Measurements from ENCODE around the gene PPP1R14D. TPM values are rescaled to one million over a fixed set of nuclear protein-coding genes. Genes with fewer than 3 reads are reported as not detected.

PPP1R14D gene
- total RNA-seq, 1 experiment from 2014 or later = 0.65 TPM

GRCh38 chr15:40767838-40768500, 60.5 kb downstream of the PPP1R14D start:
- no peaks in the 10 kb centered on the region for H3K27me3 ChIP-seq (ENCODE audit: insufficient read depth, low read depth)
- H2AFZ ChIP-seq = no peak overlapping the region
- no peaks in the 10 kb centered on the region for H3K79me2 ChIP-seq (ENCODE audit: low read depth)
- no peaks in the 10 kb centered on the region for H3K9me3 ChIP-seq (ENCODE audit: insufficient read depth, low read depth)
- H3K4me3 ChIP-seq = no peak overlapping the region
- H3K4me2 ChIP-seq = peak overlapping the region; percentile 77; the same call in 1 of the 2 replicates
- H3K4me1 ChIP-seq (replicated peaks; ENCODE audit: insufficient read depth) = peaks cover 58% of the 10 kb centered on the region
- H3K36me3 ChIP-seq (ENCODE audit: low read depth) = no peaks in the 10 kb centered on the region
- no peak for DNase-seq
- ChIA-PET POLR2A (ENCODE audit: unreplicated experiment) (no interaction called here), CTCF (no interaction called here)
- H3K27ac ChIP-seq = peak overlapping the region; percentile 83
- TF ChIP-seq EZH2 (IDR thresholded peaks at IDR 0.05; ENCODE audit: low read depth) (no peak), CTCF (conservative IDR thresholded peaks at IDR 0.05) (no peak)
- BruUV-seq (replicated peaks) = no TSS peak
- intact Hi-C loops (cut with micrococcal nuclease; ENCODE audit: unreplicated experiment) = no loop called here
- H4K20me1 ChIP-seq (ENCODE audit: insufficient read depth) = no peaks in the 10 kb centered on the region
- no peaks in the 10 kb centered on the region for H3K9me2 ChIP-seq (ENCODE audit: insufficient read depth)
- peaks cover 47% of the 10 kb centered on the region for H3F3A ChIP-seq (ENCODE audit: insufficient read depth, low read depth)

DNA sequence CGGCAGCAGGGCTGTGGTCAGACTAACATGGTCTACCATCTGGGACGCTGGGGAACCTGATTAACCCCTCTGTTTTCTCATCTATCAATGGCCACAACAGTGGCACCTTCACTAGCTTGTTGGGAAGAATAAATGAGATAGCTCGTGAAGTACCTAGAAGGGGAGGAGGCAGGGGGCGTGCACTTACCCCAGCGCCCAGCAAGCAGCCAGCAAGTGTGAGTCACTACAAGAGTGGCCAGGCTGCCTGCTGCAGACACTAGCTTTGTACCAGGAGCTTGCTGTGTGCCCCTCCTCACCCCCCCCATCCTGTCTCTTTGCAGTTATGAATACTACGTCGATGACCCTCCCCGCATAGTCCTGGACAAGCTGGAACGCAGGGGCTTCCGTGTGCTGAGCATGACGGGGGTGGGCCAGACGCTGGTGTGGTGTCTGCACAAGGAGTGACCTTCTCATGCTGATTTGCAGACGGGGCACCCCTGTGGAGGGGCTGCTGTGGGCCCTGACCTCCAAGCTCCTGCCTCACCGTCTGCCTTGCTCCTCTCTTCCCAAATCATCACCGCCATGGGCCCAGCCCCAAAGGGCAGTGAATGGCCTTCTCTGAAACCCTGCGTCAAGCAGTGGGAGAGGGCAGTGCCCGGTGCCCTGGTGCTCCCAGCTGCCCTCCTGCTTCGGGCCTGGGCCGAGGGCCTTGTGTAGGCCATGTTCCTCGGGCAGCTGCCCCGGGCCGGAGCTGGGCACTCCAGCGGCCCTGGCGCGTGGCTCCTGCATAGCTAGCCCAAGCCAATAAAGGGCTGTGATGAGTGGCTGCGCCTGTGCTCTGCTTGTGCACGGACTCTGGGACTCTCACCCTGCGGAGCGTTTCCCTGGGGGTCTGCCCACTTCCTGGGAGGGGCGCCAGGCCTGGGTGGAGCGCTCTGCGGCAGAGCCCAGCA, 61.3 kb downstream of the PPP1R14D start:
- Histone ChIP-seq H3F3A (ENCODE audit: insufficient read depth, low read depth) (peaks cover 47% of the 10 kb centered on the region), H3K27me3 (ENCODE audit: insufficient read depth, low read depth) (no peaks in the 10 kb centered on the region), H4K20me1 (ENCODE audit: insufficient read depth) (no peaks in the 10 kb centered on the region), H3K4me1 (replicated peaks; ENCODE audit: insufficient read depth) (peaks cover 58% of the 10 kb centered on the region), H3K36me3 (ENCODE audit: low read depth) (no peaks in the 10 kb centered on the region), H3K4me2 (no peak overlapping the region), H3K79me2 (ENCODE audit: low read depth) (no peaks in the 10 kb centered on the region), H3K4me3 (no peak overlapping the region), H3K9me2 (ENCODE audit: insufficient read depth) (no peaks in the 10 kb centered on the region), H2AFZ (no peak overlapping the region), H3K9me3 (ENCODE audit: insufficient read depth, low read depth) (no peaks in the 10 kb centered on the region), H3K27ac (no peak overlapping the region)
- ChIA-PET CTCF (interaction anchor here (0.5 to 1.1 kb wide), 4 partner anchors 18 to 139 kb away, joined by 3 to 8 read pairs (median 4); no protein-coding TSS in a partner anchor), POLR2A (ENCODE audit: unreplicated experiment) (interaction anchor here (0.5 to 0.7 kb wide), 6 partner anchors 20 to 113 kb away, joined by 3 to 11 read pairs (median 4); no protein-coding TSS in a partner anchor)
- DNase-seq = peak in 1 of 2 experiments; percentile 59
- no TSS peak for BruUV-seq (replicated peaks)
- intact Hi-C loops (cut with micrococcal nuclease; ENCODE audit: unreplicated experiment) = no loop called here
- TF ChIP-seq EZH2 (IDR thresholded peaks at IDR 0.05; ENCODE audit: low read depth) = no peak
- no peak for TF ChIP-seq CTCF (conservative IDR thresholded peaks at IDR 0.05)

DNA sequence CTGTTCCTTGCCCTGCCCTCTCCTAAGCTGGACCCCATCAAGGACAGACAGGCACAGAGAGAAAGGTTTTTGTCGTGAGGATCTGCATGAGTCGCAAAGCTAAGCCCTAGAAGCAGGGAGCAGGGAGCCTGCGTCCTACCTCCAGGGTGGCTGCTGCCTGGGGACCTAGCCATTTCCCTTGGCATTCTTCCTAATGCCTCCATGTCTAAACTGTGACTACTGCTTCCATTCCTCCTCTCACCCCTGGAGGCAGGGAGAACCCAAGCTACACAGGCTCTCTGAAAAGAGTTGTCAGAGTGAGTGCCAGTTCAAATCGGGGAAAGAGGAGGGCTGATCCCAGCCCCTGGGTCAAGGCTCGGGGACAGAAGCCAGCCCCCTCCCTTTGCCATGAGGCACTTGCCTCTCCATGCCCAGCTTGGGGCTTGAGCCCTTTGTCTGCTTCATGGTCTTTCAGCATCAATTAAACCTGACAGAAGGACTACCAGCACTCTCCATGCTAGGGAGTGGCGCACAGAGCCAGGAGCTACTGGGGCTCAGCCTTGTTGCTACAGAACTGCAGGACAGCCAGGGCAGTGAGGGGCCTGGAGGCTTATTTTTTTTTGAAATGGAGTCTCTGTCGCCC, 62.2 kb downstream of the PPP1R14D start:
- no peaks in the 10 kb centered on the region for H4K20me1 ChIP-seq (ENCODE audit: insufficient read depth)
- H3K27ac ChIP-seq = no peak overlapping the region
- H3K36me3 ChIP-seq (ENCODE audit: low read depth) = no peaks in the 10 kb centered on the region
- TF ChIP-seq CTCF (conservative IDR thresholded peaks at IDR 0.05) (no peak), EZH2 (IDR thresholded peaks at IDR 0.05; ENCODE audit: low read depth) (no peak)
- H3K9me2 ChIP-seq (ENCODE audit: insufficient read depth) = no peaks in the 10 kb centered on the region
- peaks cover 41% of the 10 kb centered on the region for H3F3A ChIP-seq (ENCODE audit: insufficient read depth, low read depth)
- H3K4me3 ChIP-seq = no peak overlapping the region
- no peak overlapping the region for H2AFZ ChIP-seq
- ChIA-PET POLR2A (ENCODE audit: unreplicated experiment) (interaction anchor here (0.5 to 0.7 kb wide), 5 partner anchors 19 to 112 kb away, joined by 3 to 11 read pairs (median 4); no protein-coding TSS in a partner anchor), CTCF (interaction anchor here (0.5 to 1.1 kb wide), 5 partner anchors 18 to 139 kb away, joined by 3 to 8 read pairs (median 3); no protein-coding TSS in a partner anchor)
- H3K79me2 ChIP-seq (ENCODE audit: low read depth) = no peaks in the 10 kb centered on the region
- H3K9me3 ChIP-seq (ENCODE audit: insufficient read depth, low read depth) = no peaks in the 10 kb centered on the region
- no peak for DNase-seq
- no peak overlapping the region for H3K4me2 ChIP-seq
- H3K4me1 ChIP-seq (replicated peaks; ENCODE audit: insufficient read depth) = peaks cover 54% of the 10 kb centered on the region
- no TSS peak for BruUV-seq (replicated peaks)
- H3K27me3 ChIP-seq (ENCODE audit: insufficient read depth, low read depth) = no peaks in the 10 kb centered on the region
- intact Hi-C loops (cut with micrococcal nuclease; ENCODE audit: unreplicated experiment) = no loop called here
